ENCODE results near the gene ARHGAP12. TPM values are rescaled to one million over a fixed set of nuclear protein-coding genes. Genes with fewer than 3 reads are reported as not detected.
A peak's percentile ranks its signal among the peaks of the same experiment; 100 is the strongest.
"Not testable (repeated sequence)": the region's sequence is repeated elsewhere in the genome, so short reads cannot be mapped to it uniquely, and the experiment has no call there.

The ARHGAP12 gene
- 58.7 TPM for total RNA-seq

GRCh38 chr10:31928549-31929260, at the start of gene ARHGAP12:
ARHGAP12 (minus strand) TSS chr10:31928831; CDS start chr10:31908855, 19,976 bp downstream.
- FAIRE-seq, result no peak
- peak; percentile 79 to 87 for DNase-seq (ENCODE audit: low spot score in 2 of 2)

- FAIRE-seq, result no peak
Observed at GRCh38 chr10:31978156-31978483, 49.5 kb upstream of the ARHGAP12 start.

DNA sequence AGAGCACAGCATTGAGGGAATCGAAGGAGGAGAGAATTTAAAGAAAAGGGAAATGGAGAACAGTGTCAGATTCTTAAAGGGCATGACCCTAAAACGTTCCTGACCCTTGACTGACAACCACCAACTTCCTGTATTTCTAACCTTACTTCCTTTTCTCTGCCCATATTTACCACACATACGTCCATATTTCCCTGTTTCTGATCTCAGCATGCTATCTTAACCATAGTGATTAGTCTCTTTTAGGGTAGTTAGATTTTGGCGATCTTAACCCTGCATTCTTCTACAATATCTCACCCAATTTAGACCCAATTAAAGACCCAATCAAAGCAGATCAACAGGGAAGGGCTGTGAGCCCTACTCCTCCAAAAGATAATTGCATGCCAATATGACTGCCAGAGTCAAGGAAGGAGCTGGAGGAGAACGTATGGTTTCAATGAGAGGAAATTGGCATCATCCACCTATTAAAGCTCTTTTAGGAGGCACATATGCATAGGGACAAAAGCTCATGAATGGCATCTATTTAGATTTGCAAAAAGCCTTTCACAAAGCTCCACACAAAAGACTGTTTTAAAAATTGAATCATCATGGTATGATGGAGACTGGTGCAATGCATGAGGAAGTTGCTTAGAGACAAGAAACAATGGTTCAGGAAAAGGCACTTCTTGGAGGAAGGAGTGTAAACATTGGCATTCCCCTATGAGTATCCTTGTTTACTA, 49.0 kb upstream of the ARHGAP12 start:
- FAIRE-seq, result no peak
- DNase-seq (ENCODE audit: low spot score in 2 of 2), result peak in 1 of 2 donors; percentile 23

More at GRCh38 chr10:31978156-31978483, 49.5 kb upstream of the ARHGAP12 start:
- no peak for DNase-seq (ENCODE audit: low spot score in 2 of 2)

DNA sequence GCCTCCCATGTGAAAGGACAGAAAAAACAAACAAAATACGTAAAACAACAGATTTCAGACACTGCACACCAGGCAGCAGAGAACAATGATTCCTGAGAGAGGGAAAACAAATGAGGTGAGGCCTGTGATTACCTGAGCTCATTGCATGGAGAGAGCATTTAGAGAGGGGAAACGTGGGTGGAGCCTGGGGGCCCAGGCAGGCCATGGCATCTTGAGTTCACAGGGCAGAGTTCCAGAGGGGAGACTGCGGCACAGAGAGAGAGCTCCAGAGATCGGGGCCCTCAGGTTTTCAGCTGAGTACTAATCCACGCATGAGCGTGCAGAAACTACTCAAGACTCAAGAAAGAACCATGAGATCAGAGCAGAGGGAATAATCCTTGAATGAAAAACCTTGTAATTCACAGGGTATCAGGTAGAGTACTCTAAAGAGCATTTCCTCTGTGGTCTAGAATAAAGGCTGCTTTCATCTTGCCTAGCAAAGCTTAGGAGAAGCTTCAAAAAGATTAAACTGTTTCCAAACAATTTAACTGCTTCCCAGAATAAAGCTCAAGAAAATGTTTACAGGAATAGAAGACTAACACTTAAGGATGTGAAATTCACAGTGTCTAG, 46.6 kb upstream of the ARHGAP12 start:
- no peak for FAIRE-seq

DNA sequence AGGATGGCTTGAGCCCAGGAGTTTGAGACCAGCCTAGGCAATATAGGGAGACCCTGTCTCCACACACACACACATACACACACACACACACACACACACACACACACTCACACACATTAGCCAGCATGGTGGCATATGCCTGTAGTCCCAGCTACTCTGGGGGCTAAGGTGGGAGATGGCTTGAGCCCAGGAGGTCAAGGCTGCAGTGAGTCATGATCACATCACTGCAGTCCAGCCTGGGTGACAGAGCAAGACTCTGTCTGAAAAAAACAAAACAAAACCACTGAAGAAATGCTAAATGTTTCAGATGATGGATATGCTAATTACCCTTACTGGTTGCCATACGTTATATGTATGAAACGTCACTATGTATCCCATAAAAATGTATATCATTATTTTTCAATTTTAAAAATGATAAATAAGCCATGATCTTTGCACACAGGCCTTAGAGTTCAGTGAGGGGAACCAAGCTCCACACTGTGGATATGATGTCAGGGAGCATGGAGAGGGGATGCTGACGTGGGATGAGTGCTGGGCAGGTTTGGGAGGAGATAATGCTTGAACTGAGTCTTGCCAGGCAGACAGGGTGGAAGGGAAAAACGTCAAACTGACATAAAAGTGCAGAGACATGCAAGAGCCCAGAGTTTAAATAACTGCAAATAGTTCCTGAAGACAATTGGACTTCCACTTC, 45.9 kb upstream of the ARHGAP12 start:
- DNase-seq (ENCODE audit: low spot score in 2 of 2) (no peak), FAIRE-seq (no peak)

More for the DNA sequence above, 46.6 kb upstream of the ARHGAP12 start:
- DNase-seq (ENCODE audit: low spot score in 2 of 2), result no peak

- FAIRE-seq, result no peak
- DNase-seq (ENCODE audit: low spot score in 2 of 2), result no peak
Observed at GRCh38 chr10:31972519-31973041, 43.9 kb upstream of the ARHGAP12 start.

- not testable (repeated sequence) for DNase-seq (ENCODE audit: low spot score in 2 of 2); FAIRE-seq
Observed at GRCh38 chr10:31969847-31970246, 41.2 kb upstream of the ARHGAP12 start.

- FAIRE-seq, result no peak
Observed at GRCh38 chr10:31963589-31963980, 35.0 kb upstream of the ARHGAP12 start.

DNA sequence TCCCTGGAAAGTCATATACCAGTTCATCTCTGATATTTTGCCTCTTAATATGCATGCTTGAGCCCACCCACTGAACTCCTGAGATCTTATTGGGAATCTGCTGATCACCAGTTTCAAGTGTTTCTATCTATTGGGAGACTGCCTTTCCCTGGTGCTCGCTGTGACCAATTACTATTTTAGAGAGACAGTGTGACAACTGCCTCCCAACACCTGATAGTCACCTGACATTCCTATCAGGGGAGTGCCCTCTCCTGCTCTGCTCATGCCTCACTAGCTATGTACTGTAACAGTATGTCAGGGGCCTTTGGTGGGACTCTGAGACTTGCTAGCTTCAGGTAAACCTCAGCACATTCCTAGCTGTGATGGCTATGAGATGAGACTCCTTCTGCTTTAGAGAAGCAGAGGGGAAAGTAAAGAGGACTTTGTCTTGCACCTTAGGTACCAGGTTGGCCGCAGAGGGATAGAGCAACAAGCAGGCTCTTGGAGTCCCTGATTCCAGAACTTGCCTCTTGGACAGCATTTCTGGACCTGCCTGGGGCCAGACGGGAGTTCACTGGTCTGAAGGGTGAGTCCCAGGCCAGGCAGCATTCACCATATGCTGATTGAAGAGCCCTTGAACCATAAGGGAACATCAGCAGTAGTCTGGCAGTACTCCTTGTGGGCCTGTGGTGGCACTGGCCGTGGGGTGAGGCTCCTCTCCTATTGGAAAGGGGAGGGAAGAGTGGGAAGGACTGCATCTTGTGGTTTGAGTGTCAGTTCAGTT, 34.4 kb upstream of the ARHGAP12 start:
- no peak for FAIRE-seq
- no peak for DNase-seq (ENCODE audit: low spot score in 2 of 2)

More at GRCh38 chr10:31963589-31963980, 35.0 kb upstream of the ARHGAP12 start:
- DNase-seq (ENCODE audit: low spot score in 2 of 2), result no peak

DNA sequence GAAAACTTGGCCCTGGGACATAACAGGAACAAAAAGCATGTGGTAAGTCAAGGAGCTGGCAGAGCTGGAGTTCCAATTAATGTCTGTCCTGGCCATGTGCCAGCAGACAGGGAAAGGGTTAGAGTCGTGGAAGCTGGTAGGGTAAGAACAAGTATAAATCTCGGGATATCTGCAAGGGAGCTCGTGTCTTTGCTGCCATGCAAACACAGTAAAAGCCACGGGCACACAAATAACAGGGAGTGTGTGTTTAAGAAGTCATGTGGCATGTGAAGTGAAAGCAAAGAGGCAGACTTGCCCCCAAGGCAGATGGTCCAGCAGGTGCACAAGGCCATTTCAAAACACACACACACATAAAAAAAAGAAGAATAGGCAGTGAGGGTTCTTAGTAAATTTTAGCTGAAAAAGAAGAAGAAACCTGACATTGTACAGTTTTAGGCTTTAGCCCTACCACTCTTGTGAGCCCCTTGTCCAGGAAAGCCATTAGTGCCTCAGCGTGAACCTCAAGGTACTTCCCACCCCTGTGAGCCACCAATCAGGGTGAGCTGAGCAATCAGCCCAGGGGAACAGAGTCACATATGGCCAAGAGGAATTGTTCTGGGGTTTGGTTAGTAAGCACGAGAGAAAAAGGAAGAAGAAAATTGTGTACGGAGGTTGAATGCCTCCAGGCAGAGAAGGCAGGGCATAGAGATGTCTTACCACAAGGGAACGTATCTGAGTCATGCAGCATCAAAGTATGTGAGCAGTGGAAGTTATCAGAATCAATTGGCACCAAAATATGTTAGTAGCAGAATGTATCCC, 32.8 kb upstream of the ARHGAP12 start:
- no peak for FAIRE-seq

DNA sequence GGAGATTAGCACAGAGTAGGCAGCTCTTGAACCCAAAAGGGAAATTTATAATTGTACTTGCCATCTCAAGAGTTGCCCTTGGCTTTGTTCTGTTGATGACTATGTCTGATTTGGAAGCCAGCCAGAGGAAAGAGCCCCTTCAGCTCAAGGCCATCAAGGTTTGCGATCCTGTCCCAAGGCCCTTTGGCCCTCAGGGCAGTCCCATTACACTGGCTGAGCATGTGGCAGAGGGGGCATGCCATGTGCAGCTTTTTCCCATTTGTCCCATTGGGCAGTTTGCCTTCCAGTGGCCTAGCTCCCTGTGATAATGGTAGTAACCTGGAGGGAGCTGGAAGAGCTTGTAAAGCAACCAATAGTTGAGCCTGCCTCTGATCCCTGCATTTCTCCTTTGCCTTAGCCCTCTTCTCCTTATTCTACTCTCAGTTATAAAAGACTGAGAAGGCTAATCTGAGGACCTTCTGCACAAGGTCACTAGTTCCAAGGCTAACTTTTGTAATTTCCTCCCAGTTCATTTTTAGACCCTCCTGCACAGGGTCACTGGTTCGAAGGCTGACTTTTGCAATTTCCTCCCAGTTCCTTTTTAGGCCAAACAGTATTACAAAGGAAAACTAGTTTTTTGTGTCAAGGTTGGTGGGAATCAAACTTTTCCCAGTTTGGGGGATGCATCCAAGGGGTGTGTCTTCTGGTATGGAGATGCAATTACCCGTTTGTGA, 31.0 kb upstream of the ARHGAP12 start:
- DNase-seq (ENCODE audit: low spot score in 2 of 2) (no peak), FAIRE-seq (no peak)

More for the DNA sequence above, 32.8 kb upstream of the ARHGAP12 start:
- DNase-seq (ENCODE audit: low spot score in 2 of 2), result no peak

- DNase-seq (ENCODE audit: low spot score in 2 of 2), result no peak
- FAIRE-seq, result no peak
Observed at GRCh38 chr10:31958856-31959255, 30.2 kb upstream of the ARHGAP12 start.

- DNase-seq (ENCODE audit: low spot score in 2 of 2) (no peak), FAIRE-seq (no peak)
Observed at GRCh38 chr10:31956200-31956946, 27.7 kb upstream of the ARHGAP12 start.

DNA sequence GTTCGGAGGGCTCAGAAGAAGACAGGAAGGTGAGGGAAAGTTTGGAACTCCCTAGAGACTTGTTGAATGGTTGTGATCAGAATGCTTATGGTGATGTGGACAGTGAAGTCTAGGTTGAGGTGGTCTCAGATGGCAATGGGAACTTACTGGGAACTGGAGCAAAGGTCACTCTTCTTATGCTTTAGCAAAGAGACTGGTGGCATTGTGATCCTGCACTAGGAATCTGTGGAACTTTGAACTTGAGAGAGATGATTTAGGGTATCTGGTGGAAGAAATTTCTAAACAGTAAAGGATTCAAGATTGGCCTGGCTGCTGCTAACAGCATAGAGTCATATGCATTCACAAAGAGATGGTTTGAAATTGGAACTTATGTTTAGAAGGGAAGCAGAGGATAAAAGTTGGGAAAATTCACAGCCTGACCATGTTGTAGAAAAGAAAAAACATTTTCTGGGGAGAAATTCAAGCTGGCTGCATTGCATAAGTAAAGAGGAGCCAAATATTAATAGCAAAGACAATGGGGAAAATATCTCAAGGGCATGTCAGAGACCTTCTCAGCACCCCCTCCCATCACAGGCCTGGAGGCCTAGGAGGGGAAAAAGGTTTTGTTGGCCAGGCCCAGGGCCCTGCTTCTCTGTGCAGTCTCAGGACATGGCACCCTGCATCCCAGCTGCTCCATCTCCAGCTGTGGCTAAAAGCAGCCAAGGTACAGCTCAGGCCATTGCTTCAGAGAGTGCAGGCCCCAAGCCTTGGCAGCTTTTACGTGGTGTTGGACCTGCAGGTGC, 26.0 kb upstream of the ARHGAP12 start:
- no peak for FAIRE-seq
- no peak for DNase-seq (ENCODE audit: low spot score in 2 of 2)

GRCh38 chr10:31953480-31953879, 24.8 kb upstream of the ARHGAP12 start:
- DNase-seq (ENCODE audit: low spot score in 2 of 2), result no peak
- FAIRE-seq, result no peak

DNA sequence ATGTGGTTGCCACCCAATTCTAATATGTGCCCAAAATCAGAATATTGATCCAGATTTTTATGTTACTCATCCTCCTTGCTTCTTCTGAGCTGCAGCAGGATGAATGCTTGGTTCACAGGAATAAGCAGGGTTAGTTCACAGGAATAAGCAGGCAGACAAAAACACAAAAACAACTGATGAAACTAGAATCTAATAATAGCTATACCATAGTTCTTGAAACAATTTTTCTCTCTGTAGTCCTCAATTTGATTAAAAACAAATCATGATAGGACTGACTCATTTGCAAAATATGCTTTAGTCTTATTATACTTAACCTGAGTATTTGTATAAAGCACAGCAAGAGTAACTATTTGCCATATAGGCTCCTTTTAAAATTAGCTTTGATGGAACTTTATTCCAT, 24.4 kb upstream of the ARHGAP12 start:
- no peak for DNase-seq (ENCODE audit: low spot score in 2 of 2)
- FAIRE-seq, result no peak

- no peak for DNase-seq (ENCODE audit: low spot score in 2 of 2)
- FAIRE-seq, result no peak
Observed at GRCh38 chr10:31952066-31952465, 23.4 kb upstream of the ARHGAP12 start.
